HT1080 (cell line): Measurements from ENCODE around the gene MYO5A. TPM values are rescaled to one million over a fixed set of nuclear protein-coding genes. Genes with fewer than 3 reads are reported as not detected.
A peak's percentile ranks its signal among the peaks of the same experiment; 100 is the strongest.
"Not testable (repeated sequence)": the region's sequence is repeated elsewhere in the genome, so short reads cannot be mapped to it uniquely, and the experiment has no call there.

ENCODE experiments used
- DNase-seq: peaks from one replicate; pipeline ENCODE4 v3.0.0-alpha.2; 2015; ENCODE audit warnings: low read depth
- total RNA-seq: library from RNA; depleted of rRNA; stranded (reverse); fragments of >200 nt; shearing (Covaris generic); gene quantifications from 2 replicates; pipeline ENCODE4 v1.2.3, GENCODE V29; 2014

The MYO5A gene
- total RNA-seq, 1 experiment from 2014 or later: 33.7 TPM

DNA sequence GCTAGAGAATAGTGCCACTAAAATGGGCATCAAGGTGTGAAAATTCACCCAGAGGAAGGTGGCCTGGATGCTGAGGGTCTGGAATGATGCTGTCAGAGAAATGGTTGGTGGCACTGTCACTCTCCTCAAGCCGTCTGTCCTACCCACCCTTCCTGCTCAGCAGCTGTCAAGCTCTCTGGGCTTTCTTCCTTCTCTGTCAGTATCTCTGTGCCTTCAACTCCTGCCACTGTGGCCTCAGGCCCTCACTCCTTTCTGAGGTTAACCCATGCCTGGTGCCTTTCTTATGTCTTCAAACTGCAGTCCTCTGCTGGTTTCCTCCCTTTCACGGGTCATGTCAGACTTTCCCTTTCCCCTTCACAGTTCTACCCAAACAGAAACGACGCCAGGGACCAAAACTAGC is 237.5 kb downstream of the MYO5A start:
- no peak for DNase-seq

DNA sequence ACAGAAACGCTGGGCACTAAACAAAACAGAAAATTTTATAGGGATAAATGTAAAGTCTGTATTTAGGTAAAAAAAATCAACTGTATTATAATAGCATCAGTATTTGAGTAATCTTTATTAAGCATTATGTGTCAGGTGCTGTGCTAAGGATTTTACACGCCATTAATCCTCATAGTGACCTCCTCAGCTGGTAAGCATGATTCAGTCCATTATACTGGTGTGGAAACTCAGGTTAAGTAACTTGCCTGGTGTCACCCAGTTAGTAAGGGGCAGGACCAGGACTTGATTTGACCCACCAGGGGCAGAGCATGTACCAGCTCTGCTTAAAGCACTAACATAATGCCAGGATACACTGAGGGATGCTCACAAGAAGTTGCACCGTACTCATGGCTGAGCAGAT is 237.9 kb downstream of the MYO5A start:
- no peak for DNase-seq

DNA sequence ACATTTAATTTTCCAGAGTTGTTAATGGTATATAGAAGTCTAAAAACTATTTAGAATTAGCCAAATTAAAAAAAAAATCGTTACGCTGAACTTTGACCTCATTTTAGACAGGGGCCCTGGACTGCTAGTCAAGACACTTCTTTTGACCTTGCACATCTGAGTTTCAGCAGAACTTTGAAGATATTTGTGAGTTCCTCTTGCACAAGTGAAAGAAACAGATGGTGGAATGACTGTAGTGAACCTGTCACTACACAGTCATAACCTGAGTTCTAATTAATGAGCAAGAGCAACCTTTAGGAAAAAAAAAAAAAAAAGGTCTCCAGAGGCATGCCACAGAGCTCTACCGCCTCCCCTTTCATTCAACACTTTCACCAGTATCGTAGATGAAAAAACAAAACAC is 238.4 kb downstream of the MYO5A start:
- no peak for DNase-seq

DNA sequence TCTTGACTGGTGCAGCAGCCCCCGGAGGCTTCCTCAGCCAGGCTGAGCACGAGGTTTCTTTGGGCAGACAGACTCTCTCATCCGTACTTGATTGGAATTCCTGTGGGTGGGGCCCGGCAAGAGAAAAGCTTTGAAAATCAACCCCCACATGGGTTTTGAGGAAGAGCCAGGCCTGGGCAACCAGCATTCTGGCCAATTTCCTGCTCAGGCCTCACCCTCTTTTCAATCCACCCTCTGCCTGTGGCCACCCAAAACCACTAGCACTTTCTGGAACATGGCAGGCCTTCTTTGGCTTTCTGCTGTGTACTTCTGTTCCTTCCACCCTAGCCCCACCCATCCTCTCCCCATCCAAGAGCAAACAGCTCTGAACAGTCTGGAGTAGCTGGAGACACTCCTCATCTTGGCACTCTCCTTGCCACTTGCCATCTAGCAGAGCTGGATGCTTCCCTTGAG is 239.0 kb downstream of the MYO5A start:
- no peak for DNase-seq

DNA sequence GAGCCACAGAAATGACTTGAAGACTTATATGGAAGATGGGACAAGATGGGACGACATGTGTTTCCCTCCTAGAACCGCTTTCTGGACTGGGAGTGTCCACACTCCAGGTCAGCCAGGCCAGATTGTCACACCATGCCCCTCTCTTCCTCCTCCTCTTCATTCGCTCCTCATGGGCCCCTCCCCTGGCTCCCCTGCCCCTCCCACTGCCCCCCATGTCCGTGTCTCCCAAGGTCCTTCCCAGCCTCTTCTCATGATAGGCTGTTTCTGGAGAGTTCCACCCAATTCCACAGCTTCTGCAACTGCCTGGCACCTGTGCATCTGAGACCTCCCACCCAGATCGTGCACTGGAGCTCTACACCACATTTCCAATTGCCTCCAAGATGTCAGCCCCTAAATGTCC is 239.7 kb downstream of the MYO5A start:
- DNase-seq: no peak

DNA sequence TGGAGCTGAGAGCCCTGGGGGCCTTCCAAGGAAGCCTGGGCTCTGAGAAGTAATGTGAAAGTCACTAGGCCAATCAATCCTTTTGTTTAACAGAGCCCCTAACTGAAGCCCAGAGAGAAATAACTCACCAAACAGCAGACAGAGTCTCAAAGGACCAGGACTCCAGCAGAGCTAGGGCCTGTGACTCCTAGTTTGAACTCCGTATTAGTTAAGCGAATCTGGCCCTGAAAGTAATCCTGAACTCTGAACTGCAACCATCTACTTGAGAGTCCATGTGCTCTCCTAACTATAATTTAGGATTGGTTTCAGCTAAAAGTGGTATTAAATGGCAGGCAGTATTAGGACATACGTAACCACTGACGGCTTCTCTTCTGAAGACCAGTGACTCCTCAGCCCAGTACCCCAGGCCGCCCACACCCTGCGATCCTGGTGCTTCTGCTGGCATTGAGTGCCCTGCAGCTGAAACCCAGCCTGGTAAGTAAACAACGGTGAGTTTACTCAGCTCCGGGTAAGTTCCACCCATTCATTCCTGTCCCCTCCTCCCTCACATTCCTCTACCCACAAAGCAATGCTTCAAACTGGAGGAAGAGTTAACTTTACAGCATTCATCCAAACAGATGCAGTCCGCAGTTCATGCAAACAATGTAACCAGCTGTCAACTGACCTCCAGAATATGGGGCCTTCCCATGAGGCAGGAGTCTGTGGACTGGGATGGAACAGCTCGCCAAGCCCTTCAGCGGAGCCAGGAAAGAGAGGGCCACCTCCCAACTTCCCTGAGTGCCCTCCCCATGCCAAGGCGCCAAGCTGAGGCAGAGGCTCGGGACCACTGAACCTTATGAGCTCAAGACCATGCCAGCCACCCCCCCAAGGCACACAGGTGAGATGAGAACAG is 240.4 kb downstream of the MYO5A start:
- no peak for DNase-seq

DNA sequence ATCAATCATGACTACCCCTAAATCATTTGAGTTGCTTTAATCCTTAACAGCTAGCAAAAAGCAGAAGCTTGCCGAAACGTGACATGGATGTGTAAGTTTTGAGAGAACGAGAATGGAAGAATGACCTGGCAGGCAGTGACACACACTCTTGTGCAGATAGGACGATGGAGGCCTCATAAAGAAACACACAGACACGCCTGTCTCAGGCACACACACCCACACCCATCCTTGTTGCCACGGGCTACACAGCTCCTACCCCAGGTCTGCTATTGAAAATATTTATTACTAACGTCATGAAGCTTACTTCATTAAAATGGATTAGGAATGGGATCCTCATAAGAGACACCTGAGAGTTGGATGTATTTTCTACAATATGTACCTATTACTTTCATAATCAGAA is 241.6 kb downstream of the MYO5A start:
- DNase-seq: no peak

DNA sequence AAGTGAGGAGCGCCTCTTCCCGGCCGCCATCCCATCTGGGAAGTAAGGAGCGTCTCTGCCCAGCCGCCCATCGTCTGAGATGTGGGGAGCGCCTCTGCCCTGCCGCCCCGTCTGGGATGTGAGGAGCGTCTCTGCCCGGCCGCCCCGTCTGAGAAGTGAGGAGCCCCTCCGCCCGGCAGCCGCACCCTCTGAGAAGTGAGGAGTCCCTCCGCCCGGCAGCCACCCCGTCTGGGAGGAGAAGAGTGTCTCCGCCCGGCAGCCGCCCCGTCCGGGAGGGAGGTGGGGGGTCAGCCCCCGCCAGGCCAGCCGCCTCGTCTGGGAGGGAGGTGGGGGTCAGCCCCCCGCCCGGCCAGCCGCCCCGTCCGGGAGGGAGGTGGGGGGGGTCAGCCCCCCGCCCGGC is 242.7 kb downstream of the MYO5A start:
- not testable (repeated sequence) for DNase-seq

DNA sequence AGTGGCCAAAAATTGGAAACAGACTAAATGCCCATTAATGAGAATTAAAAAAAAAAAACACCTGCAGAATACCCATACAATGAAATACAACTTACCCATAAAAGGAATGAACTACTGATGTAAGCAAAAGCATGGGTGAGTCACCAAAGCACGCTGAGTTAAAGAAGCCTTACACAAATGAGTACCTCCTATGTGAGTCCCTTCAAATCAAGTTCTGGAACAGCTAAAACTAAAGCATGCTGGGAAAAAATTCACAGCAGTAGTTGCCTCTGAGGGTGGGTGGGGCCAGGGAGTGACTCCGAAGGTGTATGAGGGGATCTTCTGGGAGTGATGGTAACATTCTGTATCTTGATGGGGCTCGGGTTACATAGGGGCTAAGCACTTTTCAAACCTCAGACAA is 244.5 kb downstream of the MYO5A start:
- peak; percentile 56 for DNase-seq

DNA sequence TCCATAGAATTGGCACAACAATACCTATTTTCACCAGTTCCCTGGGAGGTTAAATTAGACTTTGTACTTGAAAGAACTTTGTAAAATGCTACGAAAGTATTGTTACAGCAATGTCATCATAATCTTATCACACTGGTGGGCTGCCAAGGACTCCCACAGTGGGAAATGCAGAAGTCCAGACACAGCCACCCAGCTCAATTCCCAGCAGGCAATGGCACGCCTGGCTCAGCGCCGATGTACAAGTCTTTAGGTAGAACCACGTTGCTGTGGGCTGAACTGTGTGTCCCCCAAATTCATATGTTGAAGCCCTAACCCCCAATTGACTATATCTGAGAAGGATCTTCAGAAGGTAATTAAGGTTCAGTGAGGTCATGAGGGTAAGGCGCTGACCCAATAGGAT is 245.4 kb downstream of the MYO5A start:
- DNase-seq: no peak

DNA sequence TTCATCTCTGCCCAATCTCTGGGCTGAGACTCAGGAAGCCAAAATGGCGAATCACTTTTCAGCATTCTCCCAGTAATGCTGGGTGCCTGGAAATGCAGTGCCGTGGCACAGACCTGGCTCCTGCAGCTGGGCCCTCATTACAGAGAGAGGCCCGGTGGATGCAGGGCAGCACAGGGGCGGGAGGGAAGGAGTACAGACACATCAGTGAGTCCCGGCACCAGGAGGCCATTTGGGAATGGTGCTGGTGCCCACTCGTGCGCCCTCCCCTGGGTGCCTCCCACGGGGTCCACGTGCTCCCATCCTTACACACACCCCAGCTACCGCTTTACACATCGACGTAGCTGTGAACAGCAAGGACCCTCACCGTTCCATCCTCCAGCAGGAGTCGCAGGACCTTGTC is 246.3 kb downstream of the MYO5A start:
- no peak for DNase-seq

DNA sequence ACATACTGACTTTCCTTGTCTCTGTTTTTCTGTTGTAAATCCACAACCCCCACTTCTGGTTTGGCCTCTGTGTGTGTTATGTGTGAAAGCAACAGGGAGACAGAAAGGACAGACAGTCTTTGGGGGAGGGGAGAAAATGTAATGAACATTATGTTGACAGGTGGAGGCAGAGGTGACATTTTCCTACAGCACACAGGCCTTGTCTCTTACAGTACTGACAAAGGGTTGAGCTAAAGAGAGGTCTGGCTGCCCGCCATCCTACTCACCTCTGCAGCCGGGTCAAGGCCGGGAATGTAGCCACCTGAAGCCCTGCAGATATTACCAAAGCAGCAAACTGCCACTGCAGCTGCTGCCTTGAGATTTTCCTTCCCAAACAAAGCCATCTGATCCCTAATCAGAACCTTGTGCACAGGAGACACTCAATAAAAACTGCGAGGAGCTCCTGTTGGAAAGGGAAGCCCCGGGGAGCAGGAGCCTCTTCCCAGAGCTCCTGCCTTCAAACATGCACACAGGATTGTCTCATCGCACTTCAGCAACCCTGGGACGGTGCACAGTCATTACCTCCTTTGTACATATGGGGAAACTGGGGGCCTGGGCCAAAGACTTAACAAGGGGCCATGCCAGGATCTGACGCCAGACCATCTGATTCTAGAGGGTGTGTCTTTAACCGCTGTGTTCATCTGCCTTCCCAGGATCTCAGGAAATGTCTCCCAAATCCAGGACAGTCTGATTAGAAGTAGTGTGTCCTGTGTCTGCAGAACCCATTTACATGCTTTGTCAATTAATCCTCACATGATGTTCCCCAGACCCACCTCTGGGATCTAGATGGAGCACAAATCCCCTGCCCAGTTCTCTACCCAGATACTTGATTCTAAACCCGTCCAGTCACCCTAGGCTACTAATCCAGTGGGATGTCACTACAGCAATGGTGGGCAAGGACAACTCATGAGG is 247.3 kb downstream of the MYO5A start:
- DNase-seq: no peak

DNA sequence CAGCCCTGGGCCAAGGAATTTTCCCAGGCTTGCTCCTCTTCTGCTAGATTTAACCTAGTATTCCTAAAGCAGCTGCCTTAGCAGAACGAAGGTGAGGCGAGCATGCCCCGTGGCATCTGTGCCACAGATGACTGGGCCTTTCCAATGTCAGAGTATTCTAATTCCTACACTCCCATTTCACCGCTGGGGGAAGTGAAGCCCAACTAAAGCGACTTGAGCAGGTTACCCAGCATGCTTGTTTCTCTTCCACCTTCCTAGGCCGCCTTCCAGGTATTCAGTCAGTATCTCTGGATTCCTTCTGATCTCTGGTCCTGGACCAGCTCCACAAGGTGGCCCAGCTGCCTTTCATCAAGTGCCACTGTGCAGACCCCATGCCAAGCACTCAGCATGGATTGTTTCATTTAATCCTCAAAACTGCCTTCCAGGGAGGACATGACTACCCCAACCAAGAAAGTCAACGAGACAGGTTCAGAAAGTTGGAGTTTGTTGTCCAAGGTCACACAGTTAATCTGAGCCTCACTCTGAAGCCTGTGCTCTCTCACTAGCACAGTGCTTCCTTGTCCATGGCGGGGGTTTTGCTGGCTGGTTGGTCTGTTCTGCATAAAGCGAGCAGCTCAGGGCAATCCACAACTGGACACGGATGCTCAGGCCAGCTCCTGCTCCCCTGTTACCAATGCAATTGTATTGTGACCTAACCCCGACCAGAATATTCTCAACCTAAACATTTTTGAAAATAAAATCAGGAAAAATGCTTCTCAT is 248.2 kb downstream of the MYO5A start:
- DNase-seq: no peak

DNA sequence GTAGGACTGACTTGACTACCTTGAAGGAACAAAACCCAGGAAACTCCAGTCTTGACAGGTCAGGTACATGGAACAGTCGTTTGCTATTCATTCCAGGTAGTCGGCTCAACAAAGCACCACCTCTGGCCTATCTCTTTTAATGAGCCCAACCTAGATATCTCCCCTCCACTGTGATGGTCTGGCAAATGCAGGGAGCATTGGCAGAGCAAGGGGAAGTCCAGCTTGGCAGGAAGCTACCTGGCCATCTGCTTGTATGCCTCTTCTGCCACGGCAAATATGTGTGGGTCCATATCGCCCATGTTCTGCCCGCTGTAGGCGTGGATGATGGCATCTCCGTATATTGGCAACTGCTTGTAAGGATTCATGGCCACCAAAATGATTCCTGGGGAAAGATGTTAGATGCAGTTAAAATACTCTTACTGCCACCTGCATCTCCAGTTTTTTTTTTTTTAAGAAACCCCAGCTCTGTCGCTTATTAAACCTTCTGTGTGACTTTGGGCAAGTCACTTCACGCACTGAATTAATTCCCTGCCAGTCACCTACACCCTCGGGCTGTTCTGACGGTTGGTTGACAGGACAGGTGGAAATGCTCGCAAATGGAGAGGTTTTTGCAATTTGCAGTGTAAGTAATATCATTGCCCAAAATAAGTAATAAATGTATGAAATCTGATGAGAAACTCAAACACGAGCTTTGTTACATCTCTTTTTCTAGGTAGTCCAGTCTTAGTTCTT is 249.9 kb downstream of the MYO5A start:
- DNase-seq: no peak

DNA sequence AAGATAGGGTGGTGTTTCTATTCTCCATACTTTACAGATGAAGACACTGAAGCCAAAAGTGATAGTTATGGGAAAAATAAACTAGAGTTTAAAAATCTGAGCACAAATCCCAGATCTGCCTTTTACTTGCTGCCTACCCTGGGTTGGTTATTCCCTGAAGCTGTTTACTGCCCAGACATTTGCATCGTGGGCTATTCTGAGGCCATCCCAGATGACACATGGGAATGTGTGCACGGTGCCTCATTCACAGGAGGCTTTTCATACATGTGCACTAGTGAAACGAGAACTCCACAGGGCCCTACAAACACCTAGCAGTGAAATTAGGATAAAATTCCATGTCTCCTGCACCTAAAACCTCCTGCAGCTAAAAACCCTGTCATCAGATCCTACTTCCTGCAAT is 250.5 kb downstream of the MYO5A start:
- DNase-seq: no peak

DNA sequence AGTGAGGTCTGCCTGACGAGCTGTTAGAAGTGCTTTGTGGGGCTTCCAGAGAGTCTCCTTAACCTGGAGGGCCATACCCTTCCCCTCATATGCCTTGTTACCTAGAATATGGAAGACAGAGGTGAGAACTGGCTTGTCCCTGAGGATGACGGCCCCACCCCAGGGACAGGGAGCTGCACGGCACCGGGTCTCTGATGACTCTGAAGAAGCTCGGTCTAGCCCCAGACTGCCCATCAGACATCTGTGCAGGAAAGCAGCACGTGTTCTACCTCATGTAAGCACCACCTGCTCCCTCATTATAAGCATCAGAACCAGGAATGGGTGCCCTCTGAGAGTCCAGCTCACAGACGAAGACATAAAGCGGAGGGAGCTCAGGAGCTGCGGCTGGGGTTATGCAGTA is 251.1 kb downstream of the MYO5A start:
- DNase-seq: no peak

DNA sequence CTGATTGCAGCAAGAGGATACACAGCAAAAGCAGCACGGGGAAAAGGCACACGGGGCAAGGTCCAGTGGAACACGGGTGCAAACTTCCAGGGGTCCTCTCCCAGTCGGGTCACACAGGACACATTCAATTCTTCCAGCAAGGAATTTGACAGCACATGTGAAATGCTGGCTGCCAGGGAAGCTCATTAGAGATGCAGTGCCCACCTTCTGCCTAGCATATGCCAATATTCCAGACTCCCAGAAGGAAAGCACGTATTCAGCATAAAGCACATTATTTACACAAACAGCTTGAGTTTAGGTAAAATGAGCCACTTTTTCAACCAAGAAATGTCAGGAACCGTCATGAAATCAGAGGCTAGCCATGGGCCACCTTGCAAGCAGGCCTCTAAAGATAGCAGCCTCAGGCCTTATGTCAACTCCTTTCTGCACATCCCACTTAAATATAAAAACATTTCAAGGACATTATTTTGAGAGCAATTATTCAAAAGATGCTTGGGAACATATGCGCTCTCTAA is 252.4 kb downstream of the MYO5A start:
- DNase-seq: no peak

DNA sequence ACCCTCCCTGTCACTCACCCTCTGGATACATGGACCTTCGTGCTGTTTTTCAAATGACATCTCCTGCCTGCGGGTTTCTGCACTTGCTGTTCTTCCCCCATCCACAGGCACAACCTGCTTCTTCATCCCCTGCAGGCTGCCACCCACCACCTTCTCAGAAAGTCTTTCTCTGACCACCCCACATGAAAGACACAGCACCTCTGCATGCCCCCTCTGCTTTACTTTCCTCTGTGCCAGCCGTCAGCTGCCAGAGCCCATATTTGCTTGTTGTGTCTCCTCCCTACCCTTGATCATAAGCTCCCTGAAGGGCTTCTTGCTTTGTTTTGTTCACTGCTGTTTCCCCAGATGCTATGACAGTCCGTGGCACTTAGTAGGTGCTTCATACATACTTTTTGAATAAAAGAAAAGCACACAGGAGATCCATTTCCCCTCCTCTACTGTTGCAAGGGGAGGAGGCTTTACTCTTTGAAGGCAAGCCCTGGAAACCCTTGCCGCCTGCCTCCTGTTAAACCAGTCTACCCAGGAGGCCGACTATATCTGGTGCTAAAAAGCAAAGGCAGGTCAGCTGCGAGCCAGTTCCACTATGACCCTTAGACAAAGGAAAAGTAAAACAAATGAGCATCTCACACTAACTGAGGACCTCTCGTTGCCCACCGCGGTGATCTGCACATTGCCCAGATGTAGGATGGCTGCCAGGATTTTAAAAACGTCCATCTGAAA is 265.0 kb downstream of the MYO5A start:
- DNase-seq: no peak

DNA sequence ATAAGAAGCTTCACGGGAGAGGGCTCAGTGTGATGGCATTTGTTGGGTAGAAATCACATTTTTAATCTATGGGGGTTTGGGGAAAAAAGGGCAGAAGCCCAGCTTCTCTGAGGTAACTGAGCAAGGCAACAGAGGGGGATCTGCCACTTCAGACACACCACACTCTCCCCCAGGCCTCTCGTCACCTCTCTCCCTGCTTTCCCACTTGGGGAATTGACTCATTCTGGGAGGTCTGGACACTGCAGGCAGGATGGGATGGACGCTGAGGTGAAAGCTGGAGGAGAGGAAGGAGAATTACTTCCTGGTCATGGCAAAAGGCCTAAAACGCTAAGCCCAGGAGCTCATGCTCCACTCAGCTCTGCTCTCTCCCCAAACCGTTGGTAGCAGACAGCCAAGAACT is 266.3 kb downstream of the MYO5A start:
- peak; percentile 51 for DNase-seq
